T-helper 2 cell treated with Interferon-gamma antibody and Interleukin-4, amounts not matched to agents 100 ng/mL and 5 ng/mL, for 36 hours (primary cell): ENCODE data around the gene RAD23B. TPM values are rescaled to one million over a fixed set of nuclear protein-coding genes. Genes with fewer than 3 reads are reported as not detected.
"Not testable (repeated sequence)": the region's sequence is repeated elsewhere in the genome, so short reads cannot be mapped to it uniquely, and the experiment has no call there.

ENCODE experiments used
- intact Hi-C: fragments of 100-400 bp; cut with micrococcal nuclease; formaldehyde crosslinking; loops from one replicate; pipeline ENCODE4 v1.15.1; 2023
- total RNA-seq: library from RNA; stranded (reverse); gene quantifications from 2 replicates; pipeline ENCODE4 v1.2.3, GENCODE V29; 2022

The RAD23B gene
- total RNA-seq, 1 donor from 2014 or later = 99.9 TPM

GRCh38 chr9:107292821-107293542 lies 9.9 kb downstream of the RAD23B start:
- intact Hi-C loops = no loop called here

GRCh38 chr9:107293543-107294085 lies 10.5 kb downstream of the RAD23B start:
- intact Hi-C loops = no loop called here

DNA sequence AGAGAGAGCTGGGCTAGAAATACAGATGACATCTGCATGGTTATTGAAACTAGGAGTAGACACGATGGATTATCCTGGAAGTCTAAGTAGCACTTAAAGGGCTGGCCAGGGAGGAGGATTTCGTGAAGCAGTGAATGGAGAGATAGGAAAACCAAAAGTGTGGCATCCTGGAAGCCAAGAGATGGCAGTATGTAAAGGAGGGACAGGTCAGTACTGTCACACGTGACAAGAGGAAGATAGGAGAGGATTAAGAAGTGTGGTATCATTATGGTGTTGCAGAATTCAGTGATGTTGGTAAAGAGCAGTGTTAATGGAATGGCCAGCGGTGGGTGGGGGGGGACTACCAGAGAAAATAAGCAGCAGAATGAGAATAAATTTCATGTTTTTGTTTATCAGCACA lies 11.7 kb downstream of the RAD23B start:
- intact Hi-C loops = no loop called here

- intact Hi-C loops = no loop called here
Observed at GRCh38 chr9:107295995-107296394, 12.9 kb downstream of the RAD23B start.

DNA sequence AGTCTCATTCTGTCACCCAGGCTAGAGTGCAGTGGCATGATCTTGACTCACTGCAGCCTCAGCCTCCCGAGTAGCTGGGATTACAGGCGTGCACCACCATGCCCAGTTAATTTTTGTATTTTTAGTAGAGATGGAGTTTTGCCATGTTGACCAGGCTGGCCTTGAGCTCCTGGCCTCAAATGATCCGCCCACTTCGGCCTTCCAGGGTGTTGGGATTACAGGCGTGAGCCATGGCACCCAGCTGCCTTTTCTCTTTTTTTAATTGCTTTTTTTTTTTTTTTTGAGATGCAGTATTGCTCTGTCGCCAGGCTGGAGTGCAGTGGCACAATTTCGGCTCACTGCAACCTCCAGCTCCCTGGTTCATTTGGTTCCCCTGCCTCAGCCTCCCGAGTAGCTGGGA lies 13.5 kb downstream of the RAD23B start:
- intact Hi-C loops = not testable (repeated sequence)

GRCh38 chr9:107299437-107299836 lies 16.4 kb downstream of the RAD23B start:
- intact Hi-C loops = no loop called here

- intact Hi-C loops = no loop called here
Observed at GRCh38 chr9:107306308-107306707, 23.2 kb downstream of the RAD23B start.

DNA sequence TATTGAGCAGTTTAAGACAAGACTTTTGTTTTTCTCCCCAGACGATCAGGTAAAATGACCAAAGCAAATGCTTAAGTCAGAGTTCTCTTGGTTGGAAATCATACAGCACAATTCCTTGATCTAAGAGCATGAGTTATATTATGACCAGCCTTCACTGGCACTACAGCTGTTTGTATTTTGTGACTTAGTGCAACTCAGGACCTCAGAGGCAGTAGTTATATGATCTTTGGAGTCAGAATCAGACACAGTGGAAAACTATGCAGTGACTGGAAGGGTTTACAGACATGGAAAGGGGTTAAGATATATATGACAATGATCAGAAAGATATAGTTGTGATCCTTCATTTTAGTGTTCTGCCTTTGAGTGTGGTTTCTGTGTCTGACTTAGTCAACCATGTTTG lies 24.3 kb downstream of the RAD23B start:
- intact Hi-C loops = no loop called here

GRCh38 chr9:107308461-107308860 lies 25.4 kb downstream of the RAD23B start:
- intact Hi-C loops = no loop called here

DNA sequence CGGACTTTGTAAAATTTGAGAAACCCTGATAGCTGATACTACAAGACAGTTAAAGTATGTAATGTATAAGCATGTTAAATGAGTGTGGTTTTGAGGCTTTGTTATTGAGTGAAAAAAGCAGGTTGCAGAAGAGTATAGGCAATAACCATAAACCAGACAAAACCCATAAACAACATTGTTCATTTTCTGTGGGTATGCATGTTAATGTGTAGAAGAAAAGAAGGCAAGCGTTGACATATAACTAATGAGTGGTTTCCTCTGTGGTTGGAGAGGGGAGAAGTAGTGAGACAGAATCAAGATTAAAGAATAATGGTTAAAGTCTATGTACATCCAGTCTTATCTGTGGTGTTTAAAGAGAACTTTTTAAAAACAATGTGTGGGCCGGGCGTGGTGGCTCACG lies 26.2 kb downstream of the RAD23B start:
- intact Hi-C loops = loop anchor here (1.0 kb wide), 1 partner anchor 25 kb away; no protein-coding TSS in a partner anchor

- intact Hi-C loops = no loop called here
Observed at GRCh38 chr9:107312376-107313050, 29.4 kb downstream of the RAD23B start.

- intact Hi-C loops = no loop called here
Observed at GRCh38 chr9:107313555-107314096, 30.5 kb downstream of the RAD23B start.

GRCh38 chr9:107314763-107315162 lies 31.7 kb downstream of the RAD23B start:
- intact Hi-C loops = no loop called here

- intact Hi-C loops = no loop called here
Observed at GRCh38 chr9:107316795-107317661, 33.9 kb downstream of the RAD23B start.

DNA sequence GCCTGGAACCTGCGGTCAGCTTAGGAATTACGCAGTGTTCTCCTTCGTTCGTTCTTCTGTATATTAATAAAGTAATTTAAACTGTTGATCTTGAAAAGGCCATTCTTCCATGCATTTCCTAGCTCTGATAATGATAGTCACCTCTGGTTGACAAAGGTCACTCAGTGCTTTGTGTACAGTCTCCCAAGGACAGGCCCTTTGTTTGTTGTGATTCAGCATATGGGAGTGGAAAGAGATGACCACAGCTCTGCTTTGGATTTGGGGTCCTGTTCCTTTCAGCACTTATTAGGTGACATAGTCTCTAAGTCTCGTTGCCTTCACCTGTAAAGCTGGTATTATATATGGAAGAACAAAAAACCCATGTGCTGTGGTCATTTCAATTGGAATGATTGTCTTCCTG lies 39.6 kb downstream of the RAD23B start:
- intact Hi-C loops = loop anchor here (5.0 kb wide), 1 partner anchor 35 kb away; no protein-coding TSS in a partner anchor

DNA sequence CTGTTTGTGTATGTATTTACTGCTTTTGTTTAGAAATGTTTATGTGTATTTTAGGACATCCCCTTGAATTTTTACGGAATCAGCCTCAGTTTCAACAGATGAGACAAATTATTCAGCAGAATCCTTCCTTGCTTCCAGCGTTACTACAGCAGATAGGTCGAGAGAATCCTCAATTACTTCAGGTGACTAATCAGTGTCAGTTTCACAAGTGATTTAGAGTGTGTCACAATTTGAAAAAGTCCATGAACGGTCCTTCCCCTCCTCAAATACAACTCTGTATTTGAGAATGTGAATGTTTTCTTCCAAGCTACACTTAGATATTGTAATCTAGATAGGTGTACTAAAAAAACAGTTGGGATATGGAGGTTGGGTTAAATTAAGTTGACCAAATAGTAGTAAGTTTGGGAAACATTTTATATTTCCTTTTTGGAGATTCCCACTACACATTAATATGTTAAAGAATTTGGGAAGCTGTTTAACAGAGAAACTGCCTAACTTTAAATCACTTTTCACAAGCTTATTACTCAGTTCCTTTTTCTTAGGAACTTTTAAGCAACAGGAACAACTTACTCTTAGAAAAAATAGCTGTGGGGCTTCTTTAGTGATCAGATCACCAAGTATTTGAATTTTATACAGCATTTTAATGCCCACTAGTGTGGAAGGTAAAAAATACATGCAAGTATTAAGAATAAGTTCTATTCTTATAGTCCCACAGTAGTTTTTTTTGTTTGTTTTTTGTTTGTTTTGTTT lies 40.9 kb downstream of the RAD23B start:
- intact Hi-C loops = loop anchor here (5.0 kb wide), 1 partner anchor 37 kb away; no protein-coding TSS in a partner anchor

- intact Hi-C loops = no loop called here
Observed at GRCh38 chr9:107325842-107326241, 42.8 kb downstream of the RAD23B start.

- intact Hi-C loops = no loop called here
Observed at GRCh38 chr9:107328510-107328909, 45.4 kb downstream of the RAD23B start.

GRCh38 chr9:107330420-107330819 lies 47.3 kb downstream of the RAD23B start:
- intact Hi-C loops = no loop called here

DNA sequence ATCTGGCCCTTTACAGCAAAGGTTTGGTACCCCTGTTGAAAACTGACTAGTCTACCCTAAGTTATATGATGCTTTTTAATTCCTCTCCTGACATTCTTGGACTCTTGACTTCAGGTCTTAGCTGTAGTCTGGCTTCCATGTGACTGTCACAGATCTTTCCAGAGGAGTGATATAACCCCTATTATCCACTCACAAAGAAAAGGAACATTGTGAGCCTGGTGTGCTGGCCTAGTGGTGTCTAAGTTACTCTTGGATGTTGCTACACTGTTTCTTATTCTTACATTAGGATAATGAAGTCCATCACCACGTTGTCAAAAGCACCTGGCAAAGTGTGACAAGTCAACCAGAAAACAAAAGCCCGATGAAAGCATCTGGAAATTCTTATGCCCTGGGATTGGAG lies 49.8 kb downstream of the RAD23B start:
- intact Hi-C loops = no loop called here

DNA sequence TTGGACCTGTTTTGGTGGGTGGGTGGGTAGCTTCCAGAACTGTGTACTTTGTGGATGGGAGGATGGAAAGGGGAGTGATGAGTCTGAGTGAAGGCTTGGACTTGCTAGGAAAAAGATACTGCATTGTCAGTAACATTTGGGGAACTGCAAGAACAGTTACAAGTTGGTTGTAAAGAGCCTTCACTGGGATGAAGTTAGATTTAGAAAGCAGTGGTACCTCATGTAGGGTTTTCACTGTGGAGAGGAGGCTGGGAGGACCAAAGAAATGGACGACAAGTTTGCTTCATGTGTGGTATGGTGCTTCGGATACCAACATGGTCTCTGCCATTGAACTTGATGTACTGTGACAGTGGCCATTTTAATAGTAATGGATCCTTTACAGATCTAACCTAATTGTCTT lies 50.3 kb downstream of the RAD23B start:
- intact Hi-C loops = no loop called here
